Nephron (organoid): ENCODE measurements around the gene ACTR6.
"Not testable (repeated sequence)": the region's sequence is repeated elsewhere in the genome, so short reads cannot be mapped to it uniquely, and the experiment has no call there.

Source experiments
- H3K27ac Mint-ChIP-seq, 3 experiments: 2 replicates each; pipeline ENCODE4 v1.8.0; 2020; ENCODE audit warnings: mixed read lengths in 3 of 3, mild to moderate bottlenecking in 2 of 3, moderate library complexity in 1 of 3
- H3K27me3 Mint-ChIP-seq: 2 replicates; pipeline ENCODE4 v1.8.0; 2021; ENCODE audit warnings: low read depth, mild to moderate bottlenecking, moderate library complexity, mixed read lengths
- H3K36me3 Mint-ChIP-seq: 2 replicates; pipeline ENCODE4 v1.8.0; 2020; ENCODE audit warnings: low read depth, mixed read lengths
- H3K4me1 Mint-ChIP-seq: 2 replicates; pipeline ENCODE4 v1.8.0; 2020; ENCODE audit warnings: mixed read lengths
- H3K4me3 Mint-ChIP-seq, 3 experiments: 2 replicates each; pipeline ENCODE4 v1.8.0; 2020; ENCODE audit warnings: mild to moderate bottlenecking in 3 of 3, mixed read lengths in 3 of 3, moderate library complexity in 2 of 3
- H3K9me3 Mint-ChIP-seq: 2 replicates; pipeline ENCODE4 v1.8.0; 2020; ENCODE audit warnings: mixed read lengths
- TF ChIP-seq, protein P1 (sequence below), 3 experiments: fragments of 200-600 bp; sonication (generic); IDR thresholded peaks; one replicate each; pipeline ENCODE4 v1.5.0; 2021; ENCODE audit warnings: antibody characterized with exemption in 3 of 3; ENCODE audit not compliant: unreplicated experiment in 3 of 3

ACTR6 gene

DNA sequence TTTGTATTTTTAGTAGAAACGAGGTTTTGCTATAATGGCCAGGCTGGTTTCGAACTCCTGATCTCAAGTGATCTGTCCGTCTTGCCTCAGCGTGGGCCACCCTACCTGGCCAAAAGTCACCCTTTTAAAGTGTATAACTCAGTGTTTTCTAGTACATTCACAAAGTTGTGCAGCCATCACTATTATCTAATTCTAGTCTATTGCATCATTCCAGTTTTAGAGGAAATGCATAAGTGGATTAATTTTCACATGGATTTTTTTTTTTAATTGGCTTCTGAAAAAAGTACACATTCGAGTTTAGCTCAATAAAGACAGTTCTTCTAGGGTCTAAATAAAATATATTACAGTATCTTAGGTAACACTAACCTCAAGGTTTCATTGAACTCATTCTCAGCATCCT, 62.5 kb downstream of the ACTR6 start:
- no peaks in the 10 kb centered on the region for H3K36me3 Mint-ChIP-seq

DNA sequence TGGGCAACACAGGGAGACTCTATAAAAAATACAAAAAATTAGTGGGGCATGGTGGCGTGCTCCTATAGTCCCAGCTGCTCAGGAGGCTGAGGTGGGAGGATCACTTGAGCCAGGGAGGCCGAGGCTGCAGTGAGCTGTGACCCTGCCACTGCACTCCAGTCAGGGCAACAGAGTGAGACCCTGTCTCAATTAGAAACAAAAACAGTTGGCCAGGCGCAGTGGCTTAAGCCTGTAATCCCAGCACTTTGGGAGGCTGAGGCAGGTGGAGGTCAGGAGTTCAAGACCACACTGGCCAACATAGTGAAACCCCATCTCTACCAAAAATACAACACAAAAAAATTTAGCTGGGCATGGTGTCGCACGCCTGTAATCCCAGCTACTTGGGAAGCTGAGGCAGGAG, 64.5 kb downstream of the ACTR6 start:
- Mint-ChIP-seq H3K4me3 (peak overlapping the region; percentile 41 to 80 (median 63)), H3K4me1 (peaks cover 14% of the 10 kb centered on the region)
- not testable (repeated sequence) for H3K9me3 Mint-ChIP-seq, H3K27me3 Mint-ChIP-seq, H3K36me3 Mint-ChIP-seq, H3K27ac Mint-ChIP-seq

More for the DNA sequence above, 62.5 kb downstream of the ACTR6 start:
- Mint-ChIP-seq H3K27ac (no peak overlapping the region), H3K9me3 (no peaks in the 10 kb centered on the region), H3K4me3 (no peak overlapping the region), H3K27me3 (no peaks in the 10 kb centered on the region), H3K4me1 (no peaks in the 10 kb centered on the region)
- TF ChIP-seq, protein P1, sequence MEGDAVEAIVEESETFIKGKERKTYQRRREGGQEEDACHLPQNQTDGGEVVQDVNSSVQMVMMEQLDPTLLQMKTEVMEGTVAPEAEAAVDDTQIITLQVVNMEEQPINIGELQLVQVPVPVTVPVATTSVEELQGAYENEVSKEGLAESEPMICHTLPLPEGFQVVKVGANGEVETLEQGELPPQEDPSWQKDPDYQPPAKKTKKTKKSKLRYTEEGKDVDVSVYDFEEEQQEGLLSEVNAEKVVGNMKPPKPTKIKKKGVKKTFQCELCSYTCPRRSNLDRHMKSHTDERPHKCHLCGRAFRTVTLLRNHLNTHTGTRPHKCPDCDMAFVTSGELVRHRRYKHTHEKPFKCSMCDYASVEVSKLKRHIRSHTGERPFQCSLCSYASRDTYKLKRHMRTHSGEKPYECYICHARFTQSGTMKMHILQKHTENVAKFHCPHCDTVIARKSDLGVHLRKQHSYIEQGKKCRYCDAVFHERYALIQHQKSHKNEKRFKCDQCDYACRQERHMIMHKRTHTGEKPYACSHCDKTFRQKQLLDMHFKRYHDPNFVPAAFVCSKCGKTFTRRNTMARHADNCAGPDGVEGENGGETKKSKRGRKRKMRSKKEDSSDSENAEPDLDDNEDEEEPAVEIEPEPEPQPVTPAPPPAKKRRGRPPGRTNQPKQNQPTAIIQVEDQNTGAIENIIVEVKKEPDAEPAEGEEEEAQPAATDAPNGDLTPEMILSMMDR (IDR thresholded peaks at IDR 0.05; ENCODE audit: unreplicated experiment in 3 of 3), result no peak

DNA sequence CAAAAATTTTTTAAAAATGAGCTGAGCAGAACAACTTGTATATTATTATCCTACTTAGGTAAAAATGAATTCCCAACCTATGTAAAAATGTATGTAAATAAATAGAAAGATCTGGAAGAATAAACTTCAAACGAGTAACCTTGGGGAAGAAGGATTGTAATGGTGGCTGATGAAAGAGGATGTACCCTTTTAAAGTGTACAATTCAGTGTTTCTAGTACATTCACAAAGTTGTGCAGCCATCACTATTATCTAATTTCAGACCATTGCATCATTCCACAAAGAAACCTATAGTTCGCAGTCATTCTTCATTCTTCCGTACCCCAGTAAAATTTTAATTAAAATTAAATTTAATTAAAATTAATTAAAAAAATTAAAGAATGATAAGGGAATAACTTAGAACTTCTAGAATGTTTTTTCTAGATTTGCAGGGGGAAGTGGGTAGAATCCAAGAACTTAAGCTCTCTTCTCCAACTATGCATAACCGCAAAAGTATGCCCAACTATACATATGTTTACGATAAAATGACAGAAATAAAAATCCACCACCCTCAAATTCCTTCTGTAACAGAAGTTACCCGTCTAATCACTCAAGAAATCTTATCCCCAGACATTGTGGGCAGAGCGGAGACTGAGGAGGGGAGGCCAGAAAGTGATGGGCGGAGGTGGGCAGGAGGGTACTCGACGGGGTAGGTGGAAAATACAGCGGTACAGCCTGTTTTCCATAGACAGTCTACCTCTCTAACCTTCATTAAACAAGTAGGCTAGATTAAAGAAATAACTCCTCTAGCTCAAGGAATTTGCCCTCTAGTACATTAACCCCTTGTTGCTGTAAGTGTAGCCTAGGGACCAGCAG, 65.3 kb downstream of the ACTR6 start:
- TF ChIP-seq, protein P1 (IDR thresholded peaks at IDR 0.05; ENCODE audit: unreplicated experiment in 3 of 3), result no peak
- H3K4me3 Mint-ChIP-seq, result peak overlapping the region; percentile 98 to 99 (median 98)
- peak overlapping the region; percentile 98 to 99 (median 99) for H3K27ac Mint-ChIP-seq
- H3K36me3 Mint-ChIP-seq, result no peaks in the 10 kb centered on the region
- H3K9me3 Mint-ChIP-seq, result no peaks in the 10 kb centered on the region
- H3K4me1 Mint-ChIP-seq, result peaks cover 18% of the 10 kb centered on the region
- H3K27me3 Mint-ChIP-seq, result no peaks in the 10 kb centered on the region

DNA sequence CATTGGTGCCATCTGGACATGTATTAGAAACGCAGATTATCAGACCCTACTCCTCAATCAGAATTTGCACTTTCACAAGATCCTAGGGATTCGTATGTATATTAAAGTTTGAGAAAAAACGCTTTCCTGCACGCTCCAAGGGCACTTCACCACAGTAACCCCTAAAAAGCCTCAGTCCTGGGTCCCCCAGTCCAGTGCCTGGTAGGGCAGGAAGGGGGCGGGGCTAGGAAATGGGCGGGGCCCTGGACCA, 65.9 kb downstream of the ACTR6 start:
- H3K4me1 Mint-ChIP-seq, result peaks cover 19% of the 10 kb centered on the region
- no peaks in the 10 kb centered on the region for H3K9me3 Mint-ChIP-seq
- TF ChIP-seq, protein P1 (IDR thresholded peaks at IDR 0.05; ENCODE audit: unreplicated experiment in 3 of 3), result no peak
- H3K36me3 Mint-ChIP-seq, result no peaks in the 10 kb centered on the region
- H3K4me3 Mint-ChIP-seq, result peak overlapping the region; percentile 98 to 99 (median 98)
- H3K27me3 Mint-ChIP-seq, result no peaks in the 10 kb centered on the region
- H3K27ac Mint-ChIP-seq, result peak overlapping the region; percentile 98 to 99 (median 99)

DNA sequence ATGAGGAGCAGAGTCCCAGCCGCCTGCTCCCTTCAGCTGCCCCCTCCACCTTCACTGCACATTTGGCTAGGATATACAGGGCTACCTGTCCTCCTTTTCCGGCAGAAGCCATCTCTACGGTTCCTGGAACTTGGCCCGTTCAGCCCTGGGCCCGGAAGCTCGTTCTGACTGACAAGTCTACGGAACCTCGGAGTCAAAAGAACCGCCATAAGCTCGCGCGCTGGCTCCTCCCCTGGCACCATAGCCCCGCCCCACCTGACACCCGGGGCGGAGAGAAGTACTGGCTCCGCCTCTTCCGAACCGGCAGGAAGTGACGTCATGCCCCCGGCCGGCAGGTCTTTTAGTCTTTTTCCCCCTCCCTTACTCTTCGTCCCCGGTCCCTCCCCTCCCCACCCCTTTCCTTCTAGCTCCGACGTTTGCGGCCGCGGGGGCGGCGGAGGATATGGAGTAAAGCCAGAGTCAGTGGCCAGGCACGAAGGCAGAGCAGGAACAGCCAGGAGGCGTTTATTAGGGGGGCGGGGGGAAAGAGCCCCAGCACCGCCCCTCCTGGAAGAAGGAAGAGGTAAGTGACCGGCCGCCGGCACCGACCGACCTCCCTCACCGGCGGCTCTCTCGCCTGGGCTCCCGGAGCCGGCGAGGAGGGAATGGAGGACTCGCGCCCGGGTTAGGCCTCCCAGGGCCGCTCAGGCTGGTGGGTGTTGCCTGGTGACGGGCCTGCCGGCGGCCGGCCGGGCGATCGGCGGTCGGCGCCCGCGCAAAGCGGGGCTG, 66.4 kb downstream of the ACTR6 start, which contains the start of the genes DEPDC4 and SCYL2:
TSS of gene DEPDC4 (minus strand) at position 245 of the 768 bp plus-strand sequence. CDS start at position 242, 3 bp downstream.
TSS of gene SCYL2 (plus strand) at position 343 of the 768 bp plus-strand sequence. CDS start 15,794 bp downstream, outside the sequence.
- H3K27me3 Mint-ChIP-seq, result no peaks in the 10 kb centered on the region
- TF ChIP-seq, protein P1 (IDR thresholded peaks at IDR 0.05; ENCODE audit: unreplicated experiment in 3 of 3), result no peak
- H3K27ac Mint-ChIP-seq, result peak within 1 kb of the TSS; percentile 98 to 99 (median 99)
- H3K36me3 Mint-ChIP-seq, result no peaks in the 10 kb centered on the region
- H3K4me3 Mint-ChIP-seq, result peak within 1 kb of the TSS; percentile 98 to 99 (median 98)
- H3K9me3 Mint-ChIP-seq, result no peaks in the 10 kb centered on the region
- H3K4me1 Mint-ChIP-seq, result peaks cover 23% of the 10 kb centered on the region

DNA sequence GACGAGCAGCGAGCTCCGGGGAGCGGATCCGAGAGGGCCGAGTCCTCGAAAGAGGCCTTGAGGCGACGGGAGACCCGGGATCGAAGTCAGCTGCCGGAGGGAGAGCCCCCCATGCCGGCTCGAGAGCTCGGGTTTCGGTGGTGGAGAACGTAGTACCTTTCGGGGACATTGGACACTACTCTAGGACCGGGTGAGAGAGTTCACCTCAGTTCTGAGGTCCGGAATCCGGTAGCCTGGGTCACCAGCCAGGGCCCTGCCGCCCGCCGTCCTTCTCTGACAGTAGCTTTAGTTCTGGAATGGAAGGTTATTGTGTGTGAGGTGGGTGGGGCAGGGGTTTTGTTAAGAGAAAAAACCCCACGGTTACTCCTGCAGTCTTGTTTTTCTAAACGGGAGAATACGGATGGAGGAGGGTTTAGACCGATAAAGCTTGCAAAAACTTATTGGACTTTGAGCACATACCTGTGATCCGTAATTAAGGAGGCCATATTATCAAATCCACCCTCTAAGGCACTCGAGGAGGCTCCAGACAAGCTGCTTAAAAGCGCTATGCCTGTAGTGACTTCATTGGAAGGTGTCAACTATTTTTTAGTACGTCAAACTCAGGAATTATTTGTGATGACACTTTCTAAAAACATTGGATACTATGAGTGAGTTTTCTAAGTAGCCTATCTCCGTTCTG, 67.1 kb downstream of the ACTR6 start:
- TF ChIP-seq, protein P1 (IDR thresholded peaks at IDR 0.05; ENCODE audit: unreplicated experiment in 3 of 3), result no peak
- peaks cover 23% of the 10 kb centered on the region for H3K4me1 Mint-ChIP-seq
- peak overlapping the region; percentile 86 to 99 (median 98) for H3K27ac Mint-ChIP-seq
- no peaks in the 10 kb centered on the region for H3K36me3 Mint-ChIP-seq
- H3K9me3 Mint-ChIP-seq, result no peaks in the 10 kb centered on the region
- H3K27me3 Mint-ChIP-seq, result no peaks in the 10 kb centered on the region
- peak overlapping the region; percentile 98 to 99 (median 98) for H3K4me3 Mint-ChIP-seq
